HepG2 (cell line): Measurements from ENCODE around the gene IL1RL1. TPM values are rescaled to one million over a fixed set of nuclear protein-coding genes. Genes with fewer than 3 reads are reported as not detected.

ENCODE experiments used
- ATAC-seq: fragments of 200-7000 bp; cut with Tn5 transposase; 3 replicates; pipeline ENCODE4 v1.9.1; 2020; ENCODE audit warnings: mild to moderate bottlenecking, moderate library complexity
- BruUV-seq: library from RNA; stranded (reverse); fragments of 400-500 nt; replicated peaks from 2 replicates; lab custom pipeline; 2021; lab: Mats Ljungman, UMichigan
- CTCF ChIA-PET: fragments of 300-600 bp; formaldehyde crosslinking; extraction: SDS; loops from one replicate; lab custom pipeline; 2021; ENCODE audit warnings: low total read pairs, inconsistent platforms, low intra/inter-chr PET ratio; lab: Yijun Ruan, JAX
- POLR2A ChIA-PET: fragments of 350-600 bp; sonication (Branson Sonifier 250); formaldehyde crosslinking; loops from one replicate; lab custom pipeline; 2020; ENCODE audit warnings: antibody characterized with exemption, inconsistent platforms; lab: Yijun Ruan, JAX
- DNase-seq: peaks from one replicate; pipeline ENCODE4 v3.0.0-alpha.2; 2015; ENCODE audit warnings: low spot score
- FAIRE-seq: peaks from 3 replicates; lab custom pipeline; 2011; peaks lifted over from hg19 to GRCh38; lab: Jason Lieb, UNC
- H2AFZ ChIP-seq: one replicate; pipeline ENCODE4 v1.6.1; 2011; ENCODE audit warnings: low read length, inconsistent platforms
- H3K27ac ChIP-seq: fragments of 300-600 bp; 3 replicates; pipeline ENCODE4 v1.8.0; 2011; ENCODE audit warnings: mixed run types, mild to moderate bottlenecking, mixed read lengths, low read length, inconsistent platforms; ENCODE audit not compliant: insufficient read depth; ENCODE audit errors: extremely low read length
- H3K27me3 ChIP-seq, 2 experiments: fragments of 200-600 bp in 1 of 2; 2 replicates in 1 of 2; 3 replicates in 1 of 2; pipeline versions ENCODE4 v1.6.0 to v1.8.0; 2011; ENCODE audit warnings: low read length in 2 of 2, mild to moderate bottlenecking in 2 of 2, moderate library complexity in 2 of 2, inconsistent platforms in 1 of 2; ENCODE audit not compliant: insufficient read depth in 2 of 2, control insufficient read depth in 1 of 2
- H3K36me3 ChIP-seq, 2 experiments: fragments of 200-600 bp in 1 of 2; replicated peaks in 1 of 2; 2 replicates in 1 of 2; 3 replicates in 1 of 2; pipeline versions ENCODE4 v1.5.1 to v1.8.0; 2011; ENCODE audit warnings: low read length in 2 of 2, inconsistent platforms in 1 of 2; ENCODE audit not compliant: insufficient read depth in 2 of 2, control insufficient read depth in 1 of 2
- H3K4me1 ChIP-seq: 2 replicates; pipeline ENCODE4 v1.5.1; 2012; ENCODE audit warnings: low read length, inconsistent platforms; ENCODE audit not compliant: insufficient read depth
- H3K4me2 ChIP-seq: 2 replicates; pipeline ENCODE4 v1.6.0; 2011; ENCODE audit warnings: low read depth, low read length, inconsistent platforms
- H3K4me3 ChIP-seq, 3 experiments: fragments of 200-600 bp in 1 of 3; sonication (generic), shearing (Covaris generic) in 1 of 3; replicated peaks in 1 of 3; 2 replicates each; pipeline ENCODE4 v1.5.1; 2011 to 2016; ENCODE audit warnings: low read length in 3 of 3, inconsistent platforms in 2 of 3, low read depth in 2 of 3, mild to moderate bottlenecking in 2 of 3, control low read depth in 1 of 3, mixed read lengths in 1 of 3; ENCODE audit not compliant: insufficient read depth in 1 of 3
- H3K79me2 ChIP-seq: one replicate; pipeline ENCODE4 v1.6.1; 2011; ENCODE audit warnings: low read length, inconsistent platforms; ENCODE audit not compliant: insufficient read depth
- H3K9ac ChIP-seq: 2 replicates; pipeline ENCODE4 v1.6.0; 2011; ENCODE audit warnings: mild to moderate bottlenecking, low read depth, low read length, inconsistent platforms; ENCODE audit not compliant: insufficient read depth
- H3K9me3 ChIP-seq: 2 replicates; pipeline ENCODE4 v1.5.1; 2012; ENCODE audit warnings: mild to moderate bottlenecking, low read length
- H4K20me1 ChIP-seq: 2 replicates; pipeline ENCODE4 v1.6.0; 2011; ENCODE audit warnings: inconsistent platforms, mild to moderate bottlenecking, low read length, moderate library complexity; ENCODE audit not compliant: insufficient read depth
- HNF4G ChIP-seq, 2 experiments: sonication (generic) in 1 of 2; formaldehyde crosslinking in 1 of 2; IDR thresholded peaks; 2 replicates each; pipeline versions ENCODE4 v1.4.0 to v1.6.1; 2011 to 2020; ENCODE audit warnings: borderline replicate concordance in 2 of 2, low read depth in 2 of 2, mild to moderate bottlenecking in 2 of 2, low read length in 1 of 2, missing genetic modification reagents in 1 of 2, moderate library complexity in 1 of 2
- KLF16 ChIP-seq, 2 experiments: sonication (generic) in 1 of 2; formaldehyde crosslinking in 1 of 2; IDR thresholded peaks; 2 replicates each; pipeline versions ENCODE4 v1.6.1 to v1.8.0; 2016 to 2023; ENCODE audit warnings: missing genetic modification reagents in 2 of 2, missing compliant biosample characterization in 1 of 2
- PLSCR1 ChIP-seq: sonication (generic); formaldehyde crosslinking; IDR thresholded peaks from 2 replicates; pipeline ENCODE4 v1.5.0; 2020; ENCODE audit warnings: missing genetic modification reagents, mild to moderate bottlenecking, borderline replicate concordance
- POLR2G ChIP-seq: fragments of 200-400 bp; formaldehyde crosslinking; IDR thresholded peaks from 2 replicates; pipeline ENCODE4 v1.6.1; 2018; ENCODE audit warnings: mild to moderate bottlenecking, low read depth, low read length, moderate library complexity
- PRMT3 ChIP-seq: sonication (generic); formaldehyde crosslinking; IDR thresholded peaks from 2 replicates; pipeline ENCODE4 v1.8.1; 2022; ENCODE audit warnings: low read depth, mild to moderate bottlenecking, moderate library complexity, missing genetic modification reagents, borderline replicate concordance
- RFXANK ChIP-seq: IDR thresholded peaks from 2 replicates; pipeline ENCODE4 v1.6.1; 2016
- SNAI1 ChIP-seq: sonication (generic); formaldehyde crosslinking; IDR thresholded peaks from 2 replicates; pipeline ENCODE4 v1.5.0; 2020; ENCODE audit warnings: mild to moderate bottlenecking, missing genetic modification reagents, borderline replicate concordance
- SSRP1 ChIP-seq: IDR thresholded peaks from 2 replicates; pipeline ENCODE4 v1.6.1; 2016; ENCODE audit warnings: control low read depth
- ZMAT3 ChIP-seq: sonication (generic); formaldehyde crosslinking; conservative IDR thresholded peaks from 2 replicates; pipeline ENCODE4 v1.7.0; 2021; ENCODE audit warnings: missing genetic modification reagents
- ZMYM2 ChIP-seq: sonication (generic); formaldehyde crosslinking; IDR thresholded peaks from 2 replicates; pipeline ENCODE4 v1.8.0; 2022; ENCODE audit warnings: mild to moderate bottlenecking, missing genetic modification reagents
- ZNF256 ChIP-seq: sonication (generic); formaldehyde crosslinking; conservative IDR thresholded peaks from 2 replicates; pipeline ENCODE4 v1.4.0; 2020; ENCODE audit warnings: missing genetic modification reagents
- ZNF280B ChIP-seq: sonication (generic); formaldehyde crosslinking; IDR thresholded peaks from 2 replicates; pipeline ENCODE4 v1.5.0; 2020; ENCODE audit warnings: missing genetic modification reagents, mild to moderate bottlenecking, borderline replicate concordance
- ZNF530 ChIP-seq: sonication (generic); formaldehyde crosslinking; IDR thresholded peaks from 2 replicates; pipeline ENCODE4 v1.5.0; 2020; ENCODE audit warnings: low read depth, mild to moderate bottlenecking, missing genetic modification reagents
- ZNF543 ChIP-seq: sonication (generic); formaldehyde crosslinking; IDR thresholded peaks from 2 replicates; pipeline ENCODE4 v1.4.0; 2020; ENCODE audit warnings: mild to moderate bottlenecking, missing genetic modification reagents
- WGBS: methylation state at CpG from one replicate; pipeline ENCODE4 v1.1.6; 2017; ENCODE audit warnings: low lambda C conversion rate; 5-methylcytosine and 5-hydroxymethylcytosine counted together
- in situ Hi-C: cut with HindIII; loops from 2 replicates; pipeline ENCODE4 v1.10.0; 2017; ENCODE audit warnings: low pct_unique_long_range_greater_than_20kb; ENCODE audit not compliant: extremely low pct_ligation_motif_present
- intact Hi-C: fragments of 100-400 bp; cut with micrococcal nuclease; formaldehyde crosslinking; loops from one replicate; pipeline ENCODE4 v1.10.0; 2022; ENCODE audit not compliant: unreplicated experiment
- polyA plus RNA-seq, 8 experiments: library from polyadenylated mRNA; depleted of rRNA in 3 of 8; stranded (reverse) in 7 of 8; unstranded in 1 of 8; fragments of >200 nt; fragmentation: Illumina TruSeq in 4 of 8; extraction: Trizol in 4 of 8; gene quantifications; 2 replicates each; pipeline versions ENCODE4 v1.2.1 to v1.2.3, GENCODE V29; 2011 to 2016; ENCODE audit warnings: low read depth in 4 of 8, missing spikeins in 1 of 8, mixed read lengths in 1 of 8; ENCODE audit not compliant: insufficient read depth in 1 of 8
- total RNA-seq, 5 experiments: library from RNA; depleted of rRNA; stranded (reverse); fragments of >200 nt; fragmentation: Illumina TruSeq; extraction: Trizol; gene quantifications; 2 replicates each; pipeline ENCODE4 v1.2.3, GENCODE V29; 2016; ENCODE audit warnings: low read depth in 1 of 5

The IL1RL1 gene
- total and polyA plus RNA-seq, 2 of the 13 experiments (the other 11 are each of a cell fraction or from before 2014, with no cell fraction given), result 0.02 to 0.03 TPM

GRCh38 chr2:102346381-102347130 lies 35.2 kb downstream of the IL1RL1 start (continued):
- no peak for TF ChIP-seq SNAI1 (CRISPR knock-in tag)
- TF ChIP-seq, all 625 proteins: peak for 2

GRCh38 chr2:102350137-102350793 lies 38.9 kb downstream of the IL1RL1 start:
- no CpG with 5 or more reads among the region's 1 CpG for WGBS
- Histone ChIP-seq H3K4me3 (no peak overlapping the region), H3K79me2 (no peaks in the 10 kb centered on the region), H3K27ac (no peak overlapping the region), H3K4me2 (no peak overlapping the region), H2AFZ (no peak overlapping the region)
- POLR2A ChIA-PET, result no interaction called here
- ATAC-seq, result no peak; the same call in 2 of the 3 replicates
- TF ChIP-seq PRMT3 (CRISPR knock-in tag) (no peak), ZNF530 (no peak), POLR2G (no peak), SSRP1 (CRISPR knock-in tag) (no peak), ZNF543 (CRISPR knock-in tag) (no peak), ZNF280B (CRISPR knock-in tag) (no peak), HNF4G (IDR thresholded peaks at IDR 0.05; ENCODE audit: borderline replicate concordance, low read depth, low read length) (no peak), HNF4G (CRISPR knock-in tag; IDR thresholded peaks at IDR 0.05; ENCODE audit: borderline replicate concordance, low read depth) (no peak), ZNF256 (no peak), ZMAT3 (CRISPR knock-in tag) (no peak), KLF16 (CRISPR knock-in tag; IDR thresholded peaks at IDR 0.05) (no peak), PLSCR1 (no peak), RFXANK (CRISPR knock-in tag) (no peak), ZMYM2 (CRISPR knock-in tag) (no peak)
- TF ChIP-seq, all 625 proteins: peak for 0
- BruUV-seq, result no TSS peak
- Histone ChIP-seq H3K36me3 (no peaks in the 10 kb centered on the region), H3K9me3 (no peaks in the 10 kb centered on the region), H3K27me3 (peaks cover 0 to 1% of the 10 kb centered on the region in 2 experiments; a peak in 1 of 5 replicates), H4K20me1 (no peaks in the 10 kb centered on the region), H3K4me1 (no peaks in the 10 kb centered on the region), H3K9ac (no peak overlapping the region)
- intact Hi-C loops (loop anchor here (10.0 kb wide), 1 partner anchor 465 kb away; no protein-coding TSS in a partner anchor), in situ Hi-C loops (loop anchor here (10.0 kb wide), 1 partner anchor 355 kb away; the partner anchor contains the start of gene IL1R2)
- CTCF ChIA-PET, result no interaction called here
- DNase-seq, result no peak
- FAIRE-seq, result peak; percentile 74
